GM23338 (cell line): Measurements from ENCODE around the gene BCAS3. TPM values are rescaled to one million over a fixed set of nuclear protein-coding genes. Genes with fewer than 3 reads are reported as not detected.

ENCODE experiments used
- ATAC-seq: fragments of 200-7000 bp; cut with Tn5 transposase; 3 replicates; pipeline ENCODE4 v1.9.1; 2020
- DNase-seq: peaks from one replicate; pipeline ENCODE4 v3.0.0-alpha.2; 2015; ENCODE audit warnings: low spot score
- H2AFZ ChIP-seq: fragments of 200-600 bp; sonication (generic); 2 replicates; pipeline ENCODE4 v1.8.0; 2016; ENCODE audit warnings: antibody characterized with exemption, mild to moderate bottlenecking, moderate library complexity
- H3F3A ChIP-seq: fragments of 200-600 bp; sonication (generic); replicated peaks from 2 replicates; pipeline ENCODE4 v1.8.0; 2017; ENCODE audit warnings: antibody characterized with exemption, mixed run types, low read depth
- H3K27ac ChIP-seq: fragments of 200-600 bp; sonication (generic); 2 replicates; pipeline ENCODE4 v1.6.1; 2016; ENCODE audit warnings: low read depth
- H3K27me3 ChIP-seq: fragments of 200-600 bp; sonication (generic); 2 replicates; pipeline ENCODE4 v1.8.0; 2016; ENCODE audit warnings: mild to moderate bottlenecking, mixed run types, moderate library complexity; ENCODE audit not compliant: insufficient read depth
- H3K36me3 ChIP-seq: fragments of 200-600 bp; sonication (generic); 2 replicates; pipeline ENCODE4 v1.8.0; 2016; ENCODE audit warnings: mild to moderate bottlenecking; ENCODE audit not compliant: insufficient read depth
- H3K4me1 ChIP-seq: fragments of 200-600 bp; sonication (generic); 2 replicates; pipeline ENCODE4 v1.8.0; 2016; ENCODE audit warnings: mild to moderate bottlenecking, moderate library complexity; ENCODE audit not compliant: insufficient read depth
- H3K4me2 ChIP-seq: fragments of 200-600 bp; sonication (generic); 2 replicates; pipeline ENCODE4 v1.7.1; 2017; ENCODE audit warnings: mixed run types
- H3K4me3 ChIP-seq: fragments of 200-600 bp; sonication (generic); 2 replicates; pipeline ENCODE4 v1.6.1; 2016; ENCODE audit warnings: mixed run types
- H3K79me2 ChIP-seq: fragments of 200-600 bp; sonication (generic); replicated peaks from 2 replicates; pipeline ENCODE4 v1.8.0; 2017; ENCODE audit warnings: mild to moderate bottlenecking; ENCODE audit not compliant: insufficient read depth
- H3K9me2 ChIP-seq: fragments of 200-600 bp; sonication (generic); 2 replicates; pipeline ENCODE4 v1.8.0; 2017; ENCODE audit not compliant: insufficient read depth
- H4K20me1 ChIP-seq: fragments of 200-600 bp; sonication (generic); replicated peaks from 2 replicates; pipeline ENCODE4 v1.8.0; 2017; ENCODE audit warnings: mild to moderate bottlenecking; ENCODE audit not compliant: insufficient read depth
- H3K27ac Mint-ChIP-seq: 2 replicates; pipeline ENCODE4 v1.8.0; 2020; ENCODE audit warnings: inconsistent platforms, mild to moderate bottlenecking, moderate library complexity, mixed read lengths
- H3K27me3 Mint-ChIP-seq: 3 replicates; pipeline ENCODE4 v1.8.0; 2022; ENCODE audit warnings: low read depth, mild to moderate bottlenecking, moderate library complexity, mixed read lengths, inconsistent platforms; ENCODE audit not compliant: insufficient read depth, poor library complexity
- H3K36me3 Mint-ChIP-seq: 3 replicates; pipeline ENCODE4 v1.8.0; 2021; ENCODE audit warnings: low read depth, mild to moderate bottlenecking, inconsistent platforms, moderate library complexity, mixed read lengths
- H3K4me1 Mint-ChIP-seq: 3 replicates; pipeline ENCODE4 v1.8.0; 2020; ENCODE audit warnings: mild to moderate bottlenecking, inconsistent platforms, mixed read lengths
- H3K4me3 Mint-ChIP-seq: 3 replicates; pipeline ENCODE4 v1.8.0; 2021; ENCODE audit warnings: moderate library complexity, mild to moderate bottlenecking, inconsistent platforms, mixed read lengths
- H3K9me3 Mint-ChIP-seq: 3 replicates; pipeline ENCODE4 v1.8.0; 2020; ENCODE audit warnings: moderate library complexity, mild to moderate bottlenecking, inconsistent platforms, mixed read lengths
- CREB1 ChIP-seq: fragments of 250-450 bp; sonication (Bioruptor Pico); IDR thresholded peaks from 2 replicates; pipeline ENCODE4 v1.5.0; 2020; ENCODE audit warnings: low read depth, mild to moderate bottlenecking, moderate library complexity
- CTCF ChIP-seq, 2 experiments: fragments of 200-600 bp in 1 of 2; sonication (generic) in 1 of 2; conservative IDR thresholded peaks; 2 replicates each; pipeline versions ENCODE4 v1.5.1 to v1.6.1; 2016 to 2017; ENCODE audit warnings: antibody characterized with exemption in 2 of 2, low read depth in 2 of 2, mild to moderate bottlenecking in 2 of 2, moderate library complexity in 1 of 2
- ETS1 ChIP-seq: IDR thresholded peaks from 2 replicates; pipeline ENCODE4 v1.6.1; 2016; ENCODE audit warnings: antibody characterized with exemption
- EZH2 ChIP-seq: fragments of 200-600 bp; sonication (generic); IDR thresholded peaks from one replicate; pipeline ENCODE4 v1.8.0; 2017; ENCODE audit warnings: antibody characterized with exemption, mild to moderate bottlenecking, low read depth; ENCODE audit not compliant: unreplicated experiment
- EZH2phosphoT487 ChIP-seq: fragments of 200-600 bp; sonication (generic); IDR thresholded peaks from one replicate; pipeline ENCODE4 v1.8.1; 2018; ENCODE audit warnings: antibody characterized with exemption; ENCODE audit not compliant: unreplicated experiment
- JUNB ChIP-seq: IDR thresholded peaks from one replicate; pipeline ENCODE4 v1.6.1; 2016; ENCODE audit warnings: antibody characterized with exemption; ENCODE audit not compliant: unreplicated experiment
- NANOG ChIP-seq: IDR thresholded peaks from 2 replicates; pipeline ENCODE4 v1.6.1; 2016; ENCODE audit warnings: antibody characterized with exemption, borderline replicate concordance
- POLR2AphosphoS5 ChIP-seq: IDR thresholded peaks from 2 replicates; pipeline ENCODE4 v1.6.1; 2016; ENCODE audit warnings: antibody characterized with exemption, low read depth
- STAT1 ChIP-seq: IDR thresholded peaks from one replicate; pipeline ENCODE4 v1.6.1; 2016; ENCODE audit warnings: antibody characterized with exemption; ENCODE audit not compliant: unreplicated experiment
- ZNF114 ChIP-seq: fragments of 250-450 bp; sonication (Bioruptor Pico); IDR thresholded peaks from 2 replicates; pipeline ENCODE4 v1.5.0; 2020; ENCODE audit warnings: mild to moderate bottlenecking, moderate library complexity
- ZNF331 ChIP-seq: fragments of 250-450 bp; sonication (Bioruptor Pico); IDR thresholded peaks from 2 replicates; pipeline ENCODE4 v1.5.0; 2020; ENCODE audit warnings: low read depth, mild to moderate bottlenecking, moderate library complexity
- polyA plus RNA-seq: library from polyadenylated mRNA; unstranded; fragments of >200 nt; fragmentation: Nextera tagmentation; extraction: Ambion mirVana; gene quantifications from 2 replicates; pipeline ENCODE4 v1.2.1, GENCODE V29; 2016
- total RNA-seq: library from RNA; depleted of rRNA; stranded (reverse); fragments of >200 nt; shearing (Covaris generic); gene quantifications from 2 replicates; pipeline ENCODE4 v1.2.3, GENCODE V29; 2014
- TF ChIP-seq, protein P1 (sequence below): fragments of 250-450 bp; sonication (Bioruptor Pico); IDR thresholded peaks from 2 replicates; pipeline ENCODE4 v1.5.0; 2020; ENCODE audit warnings: mild to moderate bottlenecking, moderate library complexity

Gene BCAS3
- total and polyA plus RNA-seq, 2 experiments from 2014 or later, result 8.2 to 28.0 TPM

DNA sequence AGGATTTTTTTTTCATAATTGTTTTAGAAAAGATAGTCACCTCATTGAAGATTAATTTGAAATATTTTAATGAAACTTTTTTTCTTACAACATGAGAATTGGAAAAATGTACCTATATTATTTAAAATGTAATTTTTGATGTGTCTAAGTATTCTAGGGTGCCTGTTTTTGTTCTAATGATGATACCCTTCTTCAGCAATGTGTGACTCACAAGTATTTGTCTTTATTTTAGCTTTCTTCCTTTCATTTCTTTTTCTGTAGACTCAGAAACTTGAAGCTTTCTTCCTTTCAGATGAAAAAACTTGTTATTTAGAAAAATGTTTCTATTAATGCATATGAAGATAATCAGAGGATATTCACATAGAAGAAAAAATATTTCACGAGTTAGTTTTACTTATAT is 231.8 kb downstream of the BCAS3 start:
- Histone ChIP-seq H3K4me1 (peaks cover 15% of the 10 kb centered on the region; the same call in 1 of the 2 replicates), H3K9me2 (no peaks in the 10 kb centered on the region), H3K4me3 (no peak overlapping the region), H3K27me3 (no peaks in the 10 kb centered on the region), H3K36me3 (no peaks in the 10 kb centered on the region), H3K79me2 (no peaks in the 10 kb centered on the region), H2AFZ (no peak overlapping the region), H3K27ac (no peak overlapping the region), H3F3A (no peaks in the 10 kb centered on the region), H4K20me1 (no peaks in the 10 kb centered on the region), H3K4me2 (no peak overlapping the region)
- no peak for ATAC-seq
- Mint-ChIP-seq H3K4me1 (peaks cover 16% of the 10 kb centered on the region; the same call in 2 of the 3 replicates), H3K4me3 (no peak overlapping the region), H3K9me3 (no peaks in the 10 kb centered on the region), H3K27me3 (no peaks in the 10 kb centered on the region), H3K27ac (no peak overlapping the region), H3K36me3 (no peaks in the 10 kb centered on the region)
- TF ChIP-seq ZNF331 (CRISPR knock-in tag) (no peak), STAT1 (no peak), EZH2 (no peak), EZH2phosphoT487 (no peak), POLR2AphosphoS5 (no peak), ETS1 (no peak), CTCF (conservative IDR thresholded peaks at IDR 0.05; ENCODE audit: low read depth in 2 of 2) (no peak), JUNB (no peak), NANOG (no peak), ZNF114 (CRISPR knock-in tag) (no peak), CREB1 (CRISPR knock-in tag) (no peak)
- TF ChIP-seq, protein P1, sequence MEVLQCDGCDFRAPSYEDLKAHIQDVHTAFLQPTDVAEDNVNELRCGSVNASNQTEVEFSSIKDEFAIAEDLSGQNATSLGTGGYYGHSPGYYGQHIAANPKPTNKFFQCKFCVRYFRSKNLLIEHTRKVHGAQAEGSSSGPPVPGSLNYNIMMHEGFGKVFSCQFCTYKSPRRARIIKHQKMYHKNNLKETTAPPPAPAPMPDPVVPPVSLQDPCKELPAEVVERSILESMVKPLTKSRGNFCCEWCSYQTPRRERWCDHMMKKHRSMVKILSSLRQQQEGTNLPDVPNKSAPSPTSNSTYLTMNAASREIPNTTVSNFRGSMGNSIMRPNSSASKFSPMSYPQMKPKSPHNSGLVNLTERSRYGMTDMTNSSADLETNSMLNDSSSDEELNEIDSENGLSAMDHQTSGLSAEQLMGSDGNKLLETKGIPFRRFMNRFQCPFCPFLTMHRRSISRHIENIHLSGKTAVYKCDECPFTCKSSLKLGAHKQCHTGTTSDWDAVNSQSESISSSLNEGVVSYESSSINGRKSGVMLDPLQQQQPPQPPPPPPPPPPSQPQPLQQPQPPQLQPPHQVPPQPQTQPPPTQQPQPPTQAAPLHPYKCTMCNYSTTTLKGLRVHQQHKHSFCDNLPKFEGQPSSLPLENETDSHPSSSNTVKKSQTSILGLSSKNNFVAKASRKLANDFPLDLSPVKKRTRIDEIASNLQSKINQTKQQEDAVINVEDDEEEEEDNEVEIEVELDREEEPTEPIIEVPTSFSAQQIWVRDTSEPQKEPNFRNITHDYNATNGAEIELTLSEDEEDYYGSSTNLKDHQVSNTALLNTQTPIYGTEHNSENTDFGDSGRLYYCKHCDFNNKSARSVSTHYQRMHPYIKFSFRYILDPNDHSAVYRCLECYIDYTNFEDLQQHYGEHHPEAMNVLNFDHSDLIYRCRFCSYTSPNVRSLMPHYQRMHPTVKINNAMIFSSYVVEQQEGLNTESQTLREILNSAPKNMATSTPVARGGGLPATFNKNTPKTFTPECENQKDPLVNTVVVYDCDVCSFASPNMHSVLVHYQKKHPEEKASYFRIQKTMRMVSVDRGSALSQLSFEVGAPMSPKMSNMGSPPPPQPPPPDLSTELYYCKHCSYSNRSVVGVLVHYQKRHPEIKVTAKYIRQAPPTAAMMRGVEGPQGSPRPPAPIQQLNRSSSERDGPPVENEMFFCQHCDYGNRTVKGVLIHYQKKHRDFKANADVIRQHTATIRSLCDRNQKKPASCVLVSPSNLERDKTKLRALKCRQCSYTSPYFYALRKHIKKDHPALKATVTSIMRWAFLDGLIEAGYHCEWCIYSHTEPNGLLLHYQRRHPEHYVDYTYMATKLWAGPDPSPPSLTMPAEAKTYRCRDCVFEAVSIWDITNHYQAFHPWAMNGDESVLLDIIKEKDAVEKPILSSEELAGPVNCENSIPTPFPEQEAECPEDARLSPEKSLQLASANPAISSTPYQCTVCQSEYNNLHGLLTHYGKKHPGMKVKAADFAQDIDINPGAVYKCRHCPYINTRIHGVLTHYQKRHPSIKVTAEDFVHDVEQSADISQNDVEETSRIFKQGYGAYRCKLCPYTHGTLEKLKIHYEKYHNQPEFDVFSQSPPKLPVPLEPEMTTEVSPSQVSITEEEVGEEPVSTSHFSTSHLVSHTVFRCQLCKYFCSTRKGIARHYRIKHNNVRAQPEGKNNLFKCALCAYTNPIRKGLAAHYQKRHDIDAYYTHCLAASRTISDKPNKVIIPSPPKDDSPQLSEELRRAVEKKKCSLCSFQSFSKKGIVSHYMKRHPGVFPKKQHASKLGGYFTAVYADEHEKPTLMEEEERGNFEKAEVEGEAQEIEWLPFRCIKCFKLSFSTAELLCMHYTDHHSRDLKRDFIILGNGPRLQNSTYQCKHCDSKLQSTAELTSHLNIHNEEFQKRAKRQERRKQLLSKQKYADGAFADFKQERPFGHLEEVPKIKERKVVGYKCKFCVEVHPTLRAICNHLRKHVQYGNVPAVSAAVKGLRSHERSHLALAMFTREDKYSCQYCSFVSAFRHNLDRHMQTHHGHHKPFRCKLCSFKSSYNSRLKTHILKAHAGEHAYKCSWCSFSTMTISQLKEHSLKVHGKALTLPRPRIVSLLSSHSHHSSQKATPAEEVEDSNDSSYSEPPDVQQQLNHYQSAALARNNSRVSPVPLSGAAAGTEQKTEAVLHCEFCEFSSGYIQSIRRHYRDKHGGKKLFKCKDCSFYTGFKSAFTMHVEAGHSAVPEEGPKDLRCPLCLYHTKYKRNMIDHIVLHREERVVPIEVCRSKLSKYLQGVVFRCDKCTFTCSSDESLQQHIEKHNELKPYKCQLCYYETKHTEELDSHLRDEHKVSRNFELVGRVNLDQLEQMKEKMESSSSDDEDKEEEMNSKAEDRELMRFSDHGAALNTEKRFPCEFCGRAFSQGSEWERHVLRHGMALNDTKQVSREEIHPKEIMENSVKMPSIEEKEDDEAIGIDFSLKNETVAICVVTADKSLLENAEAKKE (CRISPR knock-in tag), result no peak
- DNase-seq, result no peak
